Activated CD4-positive, alpha-beta T cell treated with anti-CD3 and anti-CD28 coated beads, Interleukin-2, amount 50 U/mL, for 1 hour (primary cell): ENCODE data around the gene PARD6B.

Experiments used
- DNase-seq: peaks from one replicate; pipeline ENCODE4 v3.0.0-alpha.2; 2020

The PARD6B gene

GRCh38 chr20:50724851-50725723 lies 6.3 kb upstream of the PARD6B start:
- no peak for DNase-seq

- DNase-seq: no peak
Observed at GRCh38 chr20:50725724-50726005, 5.7 kb upstream of the PARD6B start.

- no peak for DNase-seq
Observed at GRCh38 chr20:50726955-50727791, 4.2 kb upstream of the PARD6B start.

- DNase-seq: no peak
Observed at GRCh38 chr20:50727792-50728485, 3.4 kb upstream of the PARD6B start.

- DNase-seq: no peak
Observed at GRCh38 chr20:50728486-50728980, 2.8 kb upstream of the PARD6B start.

GRCh38 chr20:50728981-50729874 lies 2.2 kb upstream of the PARD6B start:
- no peak for DNase-seq

GRCh38 chr20:50729901-50730764 lies 1.2 kb upstream of the PARD6B start:
- DNase-seq: no peak

GRCh38 chr20:50730765-50731054 lies 670 bp upstream of the PARD6B start:
- no peak for DNase-seq

GRCh38 chr20:50731930-50732690 lies 730 bp downstream of the PARD6B start:
- DNase-seq: no peak

GRCh38 chr20:50733644-50734349 lies 2.4 kb downstream of the PARD6B start:
- no peak for DNase-seq

GRCh38 chr20:50734730-50735679 lies 3.6 kb downstream of the PARD6B start:
- no peak for DNase-seq

- DNase-seq: no peak
Observed at GRCh38 chr20:50735813-50736212, 4.4 kb downstream of the PARD6B start.

GRCh38 chr20:50737352-50737751 lies 6.0 kb downstream of the PARD6B start:
- DNase-seq: no peak

- no peak for DNase-seq
Observed at GRCh38 chr20:50743087-50743486, 11.7 kb downstream of the PARD6B start.

GRCh38 chr20:50744143-50744792 lies 12.9 kb downstream of the PARD6B start:
- no peak for DNase-seq

GRCh38 chr20:50745634-50746137 lies 14.3 kb downstream of the PARD6B start:
- no peak for DNase-seq

GRCh38 chr20:50746138-50746940 lies 15.0 kb downstream of the PARD6B start:
- DNase-seq: no peak
